Measurements from ENCODE around the gene IQCE.
"Not testable (repeated sequence)": the region's sequence is repeated elsewhere in the genome, so short reads cannot be mapped to it uniquely, and the experiment has no call there.

The IQCE gene

DNA sequence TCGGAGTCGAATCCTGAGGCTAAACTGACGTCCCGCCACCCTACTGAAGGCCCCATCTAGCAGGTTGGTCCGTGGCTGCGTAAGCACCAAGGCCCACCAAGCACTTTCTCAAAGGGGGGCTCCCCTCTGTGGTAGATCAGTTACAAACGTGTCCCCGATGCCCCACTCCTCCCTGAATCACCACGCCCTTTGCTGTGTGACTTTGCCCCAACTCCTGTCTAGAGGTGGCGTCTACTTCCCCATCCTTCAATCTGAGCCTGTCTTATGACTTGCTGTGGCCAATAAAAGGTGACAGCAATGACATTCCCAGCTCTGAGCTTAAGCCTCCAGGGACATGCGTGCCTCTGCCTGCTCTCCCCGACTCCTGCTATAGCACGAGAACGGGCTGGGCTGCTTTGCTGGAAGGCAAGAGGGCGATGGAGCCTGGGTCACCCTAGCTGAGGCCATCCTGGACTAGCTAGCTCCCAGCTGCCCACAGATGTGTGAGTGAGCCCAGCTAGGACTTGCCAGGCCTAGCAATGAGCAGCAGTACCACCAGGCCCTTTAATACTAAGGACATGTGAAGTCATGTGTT is 26.5 kb upstream of the IQCE start:
- not testable (repeated sequence) for DNase-seq (ENCODE audit: low read depth in 4 of 4, low spot score in 1 of 4)

- DNase-seq (ENCODE audit: low read depth in 4 of 4, low spot score in 1 of 4), result not testable (repeated sequence)
Observed at GRCh38 chr7:2532816-2533215, 26.0 kb upstream of the IQCE start.

DNA sequence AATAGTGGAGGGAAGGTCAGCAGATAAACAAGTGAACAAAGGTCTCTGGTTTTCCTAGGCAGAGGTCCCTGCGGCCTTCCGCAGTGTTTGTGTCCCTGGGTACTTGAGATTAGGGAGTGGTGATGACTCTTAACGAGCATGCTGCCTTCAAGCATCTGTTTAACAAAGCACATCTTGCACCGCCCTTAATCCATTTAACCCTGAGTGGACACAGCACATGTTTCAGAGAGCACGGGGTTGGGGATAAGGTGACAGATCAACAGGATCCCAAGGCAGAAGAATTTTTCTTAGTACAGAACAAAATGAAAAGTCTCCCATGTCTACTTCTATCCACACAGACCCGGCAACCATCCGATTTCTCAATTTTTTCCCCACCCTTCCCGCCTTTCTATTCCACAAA is 25.2 kb upstream of the IQCE start:
- DNase-seq (ENCODE audit: low read depth in 4 of 4, low spot score in 1 of 4), result not testable (repeated sequence)

DNA sequence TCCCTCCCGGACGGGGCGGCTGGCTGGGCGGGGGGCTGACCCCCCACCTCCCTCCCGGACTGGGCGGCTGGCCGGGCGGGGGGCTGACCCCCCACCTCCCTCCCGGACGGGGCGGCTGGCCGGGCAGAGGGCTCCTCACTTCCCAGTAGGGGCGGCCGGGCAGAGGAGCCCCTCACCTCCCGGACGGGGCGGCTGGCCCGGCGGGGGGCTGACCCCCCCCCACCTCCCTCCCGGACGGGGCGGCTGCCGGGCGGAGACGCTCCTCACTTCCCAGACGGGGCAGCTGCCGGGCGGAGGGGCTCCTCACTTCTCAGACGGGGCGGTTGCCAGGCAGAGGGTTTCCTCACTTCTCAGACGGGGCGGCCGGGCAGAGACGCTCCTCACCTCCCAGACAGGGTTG is 24.6 kb upstream of the IQCE start:
- DNase-seq (ENCODE audit: low read depth in 4 of 4, low spot score in 1 of 4), result not testable (repeated sequence)

- DNase-seq (ENCODE audit: low read depth in 4 of 4, low spot score in 1 of 4), result not testable (repeated sequence)
Observed at GRCh38 chr7:2535872-2536627, 22.7 kb upstream of the IQCE start.

GRCh38 chr7:2537981-2538851 is 20.6 kb upstream of the IQCE start:
- no peak for DNase-seq (ENCODE audit: low read depth in 4 of 4, low spot score in 1 of 4)

- DNase-seq (ENCODE audit: low read depth in 4 of 4, low spot score in 1 of 4), result no peak
Observed at GRCh38 chr7:2539031-2539911, 19.5 kb upstream of the IQCE start.

- DNase-seq (ENCODE audit: low read depth in 4 of 4, low spot score in 1 of 4), result no peak
Observed at GRCh38 chr7:2540133-2540532, 18.6 kb upstream of the IQCE start.

GRCh38 chr7:2540641-2541051 is 18.1 kb upstream of the IQCE start:
- DNase-seq (ENCODE audit: low read depth in 4 of 4, low spot score in 1 of 4), result no peak

- DNase-seq (ENCODE audit: low read depth in 4 of 4, low spot score in 1 of 4), result no peak
Observed at GRCh38 chr7:2541291-2542010, 17.3 kb upstream of the IQCE start.

- DNase-seq (ENCODE audit: low read depth in 4 of 4, low spot score in 1 of 4), result no peak
Observed at GRCh38 chr7:2542011-2542915, 16.5 kb upstream of the IQCE start.

GRCh38 chr7:2542916-2543871 is 15.6 kb upstream of the IQCE start:
- DNase-seq (ENCODE audit: low read depth in 4 of 4, low spot score in 1 of 4), result no peak

- no peak for DNase-seq (ENCODE audit: low read depth in 4 of 4, low spot score in 1 of 4)
Observed at GRCh38 chr7:2544541-2545188, 14.1 kb upstream of the IQCE start.

GRCh38 chr7:2545746-2546425 is 12.9 kb upstream of the IQCE start:
- no peak for DNase-seq (ENCODE audit: low read depth in 4 of 4, low spot score in 1 of 4)

GRCh38 chr7:2546776-2547586 is 11.8 kb upstream of the IQCE start:
- DNase-seq (ENCODE audit: low read depth in 4 of 4, low spot score in 1 of 4), result no peak

DNA sequence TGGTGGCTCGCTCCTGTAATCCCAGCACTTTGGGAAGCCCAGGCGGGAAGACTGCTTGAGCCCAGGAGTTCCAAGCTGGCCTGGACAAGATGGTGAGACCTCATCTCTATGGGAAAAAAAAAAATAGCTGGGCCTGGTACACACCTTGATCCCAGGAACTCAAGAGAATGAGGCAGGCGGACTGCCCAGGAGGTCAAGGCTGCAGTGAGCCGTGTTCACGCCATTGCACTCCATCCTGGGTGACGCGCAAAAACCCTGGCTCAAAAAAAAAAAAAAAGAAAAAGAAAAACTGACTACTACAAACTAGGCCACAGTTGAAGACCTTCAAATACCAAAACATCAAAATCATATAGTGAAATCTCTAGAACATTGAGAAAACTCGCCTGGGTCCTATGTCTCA is 7.4 kb upstream of the IQCE start:
- no peak for DNase-seq (ENCODE audit: low read depth in 4 of 4, low spot score in 1 of 4)
